Activated CD8-positive, alpha-beta memory T cell treated with anti-CD3 and anti-CD28 coated beads, Interleukin-2, amount 50 U/mL, for 24 hours (primary cell): ENCODE data around the gene STMP1.
"Not testable (repeated sequence)": the region's sequence is repeated elsewhere in the genome, so short reads cannot be mapped to it uniquely, and the experiment has no call there.

ENCODE experiments used
- DNase-seq: peaks from one replicate; pipeline ENCODE4 v3.0.0-alpha.2; 2020; ENCODE audit errors: extremely low read depth

STMP1 gene

GRCh38 chr7:135664046-135664589, 1.8 kb downstream of the STMP1 start:
- DNase-seq, result no peak

DNA sequence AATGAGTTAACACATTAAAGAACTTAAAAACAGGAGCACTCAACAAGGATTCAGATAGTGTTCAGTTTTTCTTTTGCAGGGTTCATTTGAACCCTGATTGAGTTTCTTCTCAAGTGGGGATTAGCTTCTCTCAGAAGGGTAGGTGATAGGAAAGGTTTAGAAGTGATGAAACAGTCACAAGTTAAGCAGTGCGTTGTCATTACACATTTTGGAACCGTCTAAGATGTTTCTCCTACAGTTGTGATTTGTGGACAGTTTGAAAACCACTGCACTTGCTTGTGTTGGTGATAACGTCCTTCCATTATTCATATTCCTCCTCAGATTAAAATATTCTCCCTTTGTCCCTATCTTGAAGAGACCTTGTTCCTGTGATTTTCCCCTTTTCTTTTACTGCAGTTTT, 2.7 kb downstream of the STMP1 start:
- DNase-seq, result no peak

- DNase-seq, result no peak
These were observed 3.8 kb downstream of the STMP1 start for GRCh38 chr7:135666156-135666555.

GRCh38 chr7:135666846-135667245, 4.5 kb downstream of the STMP1 start:
- DNase-seq, result no peak

- not testable (repeated sequence) for DNase-seq
These were observed 5.3 kb downstream of the STMP1 start for GRCh38 chr7:135667626-135668025.

DNA sequence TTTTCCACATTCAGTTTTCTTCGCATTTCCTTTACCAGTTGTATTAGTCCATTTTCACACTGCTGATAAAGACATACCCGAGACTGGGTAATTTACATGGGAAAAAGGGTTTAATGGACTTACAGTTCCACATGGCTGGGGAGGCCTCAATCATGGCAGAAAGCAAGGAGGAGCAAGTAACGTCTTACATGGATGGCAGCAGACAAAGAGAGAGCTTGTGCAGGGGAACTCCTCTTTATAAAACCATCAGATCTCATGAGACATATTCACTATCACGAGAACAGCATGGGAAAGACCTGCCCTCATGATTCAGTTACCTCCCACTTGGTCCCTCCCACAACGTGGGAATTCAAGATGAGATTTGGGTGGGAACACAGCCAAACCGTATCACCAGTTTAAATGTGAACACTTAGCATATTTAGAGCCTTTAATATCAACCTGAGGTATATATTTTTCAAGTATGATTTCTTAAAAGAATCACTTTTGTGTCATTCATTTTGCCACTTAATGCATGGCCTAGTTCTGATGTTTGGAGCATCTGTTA, 6.6 kb downstream of the STMP1 start:
- DNase-seq, result not testable (repeated sequence)

- no peak for DNase-seq
These were observed 7.5 kb downstream of the STMP1 start for GRCh38 chr7:135669774-135670173.

DNA sequence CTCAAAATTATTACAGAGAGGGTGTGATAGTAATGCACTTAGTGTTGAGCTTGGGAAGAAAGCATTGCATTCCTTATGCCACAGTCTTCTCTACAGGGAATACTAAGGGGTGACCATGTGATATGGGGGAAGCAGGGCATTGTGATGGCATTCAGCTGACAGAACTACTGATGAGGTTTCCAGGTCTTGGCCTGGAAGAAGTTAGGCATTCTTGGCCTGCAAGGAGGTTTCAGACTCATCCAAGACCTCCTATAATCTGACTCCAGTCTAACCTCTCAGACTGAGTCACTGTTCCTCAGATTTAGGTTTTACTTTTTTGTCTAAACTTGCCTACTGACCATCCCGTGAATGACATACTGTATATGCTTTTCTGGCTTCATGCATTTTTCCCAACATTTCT, 7.9 kb downstream of the STMP1 start:
- DNase-seq, result no peak

DNA sequence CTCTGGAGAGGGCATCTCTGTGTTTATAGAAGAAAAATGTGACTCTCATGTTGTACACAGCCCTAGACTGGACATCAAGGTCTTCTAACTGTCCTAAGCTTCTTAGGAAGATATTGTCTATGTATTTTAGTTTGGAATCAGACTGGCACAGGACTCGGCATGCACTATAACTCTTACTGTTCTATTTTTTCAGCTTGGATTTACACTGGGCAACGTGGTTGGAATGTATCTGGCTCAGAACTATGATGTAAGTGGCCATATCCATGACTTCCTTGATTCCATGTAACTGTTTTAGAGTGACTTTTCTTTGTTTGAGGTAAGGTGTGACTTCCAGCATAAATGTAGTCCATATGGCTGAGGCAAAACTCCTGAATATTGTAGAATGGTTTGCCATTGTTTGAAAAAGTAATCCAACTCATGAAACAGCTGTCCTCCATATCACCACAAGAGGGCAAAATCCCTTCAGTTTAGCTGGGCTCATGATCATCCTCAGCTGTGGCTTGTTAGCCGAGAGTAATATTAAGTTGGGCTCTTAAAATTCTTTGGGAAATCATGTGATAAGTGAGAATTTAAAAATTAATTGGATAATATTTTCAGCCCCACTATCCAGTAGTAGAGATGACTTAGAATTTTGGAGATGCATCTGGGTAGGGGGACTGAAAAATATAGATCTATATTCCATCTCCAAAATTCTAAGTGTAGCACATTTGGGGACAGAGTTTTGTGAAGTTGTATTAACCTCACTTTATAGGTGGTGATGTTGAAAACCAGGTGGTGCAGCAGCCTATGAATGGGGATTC, 10.4 kb downstream of the STMP1 start:
- no peak for DNase-seq

DNA sequence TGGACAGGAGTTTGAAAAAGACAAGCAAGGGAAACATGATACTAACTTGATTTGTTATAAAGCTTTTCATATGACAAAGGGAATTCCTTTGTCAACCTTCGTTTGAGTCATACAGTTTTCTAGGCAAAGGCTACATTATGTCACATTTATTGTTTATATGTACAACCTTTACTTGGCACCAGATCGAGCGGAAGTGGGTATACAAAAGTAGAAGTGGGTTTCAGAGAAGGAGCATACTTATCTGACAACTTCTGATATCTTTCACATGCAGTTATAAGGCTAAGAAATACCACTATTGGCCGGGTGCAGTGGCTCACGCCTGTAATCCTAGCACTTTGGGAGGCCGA, 11.0 kb downstream of the STMP1 start:
- no peak for DNase-seq

GRCh38 chr7:135678612-135679575, 16.6 kb downstream of the STMP1 start:
- no peak for DNase-seq

GRCh38 chr7:135681762-135682161, 19.4 kb downstream of the STMP1 start:
- no peak for DNase-seq

DNA sequence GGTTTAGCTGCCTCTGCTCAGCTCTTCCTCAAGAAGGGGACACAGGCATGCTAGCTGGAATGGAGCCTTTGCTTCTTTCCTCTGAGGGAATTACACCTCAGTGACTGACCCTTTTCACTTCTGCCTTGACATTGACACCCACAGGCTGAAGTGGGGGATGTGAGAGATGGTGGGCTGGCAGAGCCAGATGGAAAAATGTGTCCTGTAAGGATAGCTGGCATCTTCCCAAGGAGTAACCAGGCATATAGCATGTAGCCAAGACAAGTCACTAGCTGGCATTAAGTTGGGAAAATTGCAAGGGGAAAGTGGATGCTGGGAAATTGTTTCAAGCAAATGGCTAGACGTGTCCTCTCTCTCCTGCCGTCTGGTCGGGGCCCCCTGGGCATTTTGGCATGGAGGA, 19.9 kb downstream of the STMP1 start:
- DNase-seq, result no peak

- no peak for DNase-seq
These were observed 21.3 kb downstream of the STMP1 start for GRCh38 chr7:135683609-135684008.

DNA sequence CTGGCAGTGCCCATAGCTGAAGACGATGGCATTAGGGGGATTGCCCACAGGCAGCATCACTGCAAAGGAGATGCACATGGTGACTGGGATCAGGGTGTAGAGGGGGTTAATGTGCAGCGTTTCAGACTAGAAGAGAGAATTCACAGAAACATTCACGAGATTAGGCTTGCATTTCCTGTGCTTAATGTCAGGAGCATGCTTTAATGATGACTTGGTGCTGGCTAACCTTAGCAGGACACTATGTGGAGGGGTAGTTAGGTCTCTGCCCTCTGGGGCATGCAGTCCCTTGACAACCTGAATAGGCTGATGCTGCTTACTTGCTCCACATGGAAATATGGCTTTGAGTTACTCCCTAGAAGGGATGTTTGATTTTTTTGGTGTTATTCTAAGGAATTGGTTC, 21.8 kb downstream of the STMP1 start:
- no peak for DNase-seq

GRCh38 chr7:135684699-135685098, 22.4 kb downstream of the STMP1 start:
- no peak for DNase-seq

GRCh38 chr7:135685306-135686084, 23.2 kb downstream of the STMP1 start:
- no peak for DNase-seq

DNA sequence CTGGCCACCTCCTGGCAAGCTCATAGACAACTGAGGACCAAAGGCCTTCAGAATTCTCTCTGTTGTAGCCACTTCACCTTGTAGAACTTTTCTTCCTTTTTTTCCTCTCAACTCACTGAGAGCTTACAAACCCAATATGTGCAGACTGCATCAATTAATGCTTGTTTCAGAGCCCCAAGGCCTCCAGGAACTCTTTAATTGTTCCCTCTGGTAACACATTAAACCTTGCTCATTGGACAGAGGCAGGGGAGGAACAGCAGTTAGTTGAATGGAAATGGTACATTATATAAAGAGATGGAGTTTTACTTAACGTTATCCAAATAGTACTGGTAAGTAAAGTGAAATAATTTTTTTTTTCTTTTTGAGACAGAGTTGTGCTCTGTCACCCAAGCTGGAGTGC, 25.2 kb downstream of the STMP1 start:
- no peak for DNase-seq

GRCh38 chr7:135690566-135690965, 28.3 kb downstream of the STMP1 start:
- DNase-seq, result no peak

DNA sequence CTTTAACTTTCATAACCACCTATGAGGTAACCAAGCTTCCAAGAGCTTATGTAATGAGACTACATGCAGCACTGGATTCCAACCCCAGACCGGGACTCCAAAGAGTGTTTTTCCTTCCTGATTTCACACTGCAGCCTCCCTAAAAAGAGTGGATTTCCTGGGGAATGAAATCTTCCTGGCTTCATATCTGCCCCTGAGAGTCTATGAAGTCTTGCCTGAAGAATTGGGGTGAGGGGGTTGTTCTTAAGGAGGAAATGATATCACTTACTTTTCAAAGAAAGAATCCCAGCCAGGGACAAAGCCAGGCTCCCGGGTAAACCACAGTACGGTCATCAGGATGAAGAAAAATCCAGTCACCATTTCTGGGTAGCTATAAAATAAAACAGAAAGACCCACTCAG, 29.7 kb downstream of the STMP1 start:
- DNase-seq, result no peak

DNA sequence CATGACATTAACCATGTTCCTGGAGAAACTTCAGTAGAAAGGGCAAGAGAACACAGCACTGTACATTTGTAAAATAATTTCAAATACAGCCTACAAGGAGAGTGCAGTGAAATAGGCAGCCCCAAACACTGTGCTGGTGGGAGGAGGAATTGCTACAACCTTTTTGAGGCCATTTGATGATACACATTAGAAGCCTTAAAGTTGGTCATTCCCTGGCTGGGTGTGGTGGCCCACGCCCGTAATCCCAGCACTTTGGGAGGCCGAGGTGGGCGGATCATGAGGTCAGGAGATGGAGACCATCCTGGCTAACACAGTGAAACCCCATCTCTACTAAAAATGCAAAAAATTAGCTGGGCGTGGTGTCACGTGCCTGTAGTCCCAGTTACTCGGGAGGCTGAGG, 30.3 kb downstream of the STMP1 start:
- DNase-seq, result not testable (repeated sequence)

- DNase-seq, result no peak
These were observed 31.2 kb downstream of the STMP1 start for GRCh38 chr7:135693558-135693957.
